Neural progenitor cell (in vitro differentiated cells): ENCODE measurements around the gene GYPC. TPM values are rescaled to one million over a fixed set of nuclear protein-coding genes. Genes with fewer than 3 reads are reported as not detected.

Experiments
- DNase-seq: peaks from one replicate; pipeline ENCODE4 v3.0.0-alpha.2; 2016; ENCODE audit warnings: low spot score
- H2AFZ ChIP-seq: fragments of 200-600 bp; sonication (generic); replicated peaks from 2 replicates; pipeline ENCODE4 v1.6.1; 2016; ENCODE audit warnings: antibody characterized with exemption
- H3F3A ChIP-seq: fragments of 200-600 bp; sonication (generic); 2 replicates; pipeline ENCODE4 v1.6.1; 2016; ENCODE audit warnings: antibody characterized with exemption, low read depth
- H3K27ac ChIP-seq: fragments of 200-600 bp; sonication (generic); 2 replicates; pipeline ENCODE4 v1.5.1; 2016; ENCODE audit warnings: mild to moderate bottlenecking
- H3K27me3 ChIP-seq: fragments of 200-600 bp; sonication (generic); 2 replicates; pipeline ENCODE4 v1.6.1; 2016; ENCODE audit warnings: mild to moderate bottlenecking, moderate library complexity
- H3K36me3 ChIP-seq: fragments of 200-600 bp; sonication (generic); 2 replicates; pipeline ENCODE4 v1.5.1; 2016
- H3K4me1 ChIP-seq: fragments of 200-600 bp; sonication (generic); 2 replicates; pipeline ENCODE4 v1.6.1; 2016; ENCODE audit warnings: mixed run types
- H3K4me2 ChIP-seq: fragments of 200-600 bp; sonication (generic); 2 replicates; pipeline ENCODE4 v1.6.1; 2016
- H3K4me3 ChIP-seq: fragments of 200-600 bp; sonication (generic); 2 replicates; pipeline ENCODE4 v1.5.1; 2016
- H3K79me2 ChIP-seq: fragments of 200-600 bp; sonication (generic); 2 replicates; pipeline ENCODE4 v1.6.1; 2016; ENCODE audit warnings: low read depth
- H3K9ac ChIP-seq: fragments of 200-600 bp; sonication (generic); 2 replicates; pipeline ENCODE4 v1.6.1; 2016
- H3K9me3 ChIP-seq: fragments of 200-600 bp; sonication (generic); 2 replicates; pipeline ENCODE4 v1.5.1; 2016; ENCODE audit warnings: low read depth
- H4K20me1 ChIP-seq: fragments of 200-600 bp; sonication (generic); 2 replicates; pipeline ENCODE4 v1.6.1; 2016; ENCODE audit warnings: low read depth
- H3K27ac Mint-ChIP-seq: 3 replicates; pipeline ENCODE4 v1.8.0; 2021; ENCODE audit warnings: mixed read lengths
- H3K27me3 Mint-ChIP-seq: 2 replicates; pipeline ENCODE4 v1.8.0; 2022; ENCODE audit warnings: low read depth, mild to moderate bottlenecking, inconsistent platforms, moderate library complexity, mixed read lengths; ENCODE audit not compliant: insufficient read depth
- H3K36me3 Mint-ChIP-seq: 3 replicates; pipeline ENCODE4 v1.8.0; 2021; ENCODE audit warnings: mixed read lengths
- H3K4me1 Mint-ChIP-seq: 3 replicates; pipeline ENCODE4 v1.8.0; 2021; ENCODE audit warnings: mixed read lengths
- H3K4me3 Mint-ChIP-seq: 3 replicates; pipeline ENCODE4 v1.8.0; 2021; ENCODE audit warnings: mild to moderate bottlenecking, moderate library complexity, mixed read lengths
- H3K9me3 Mint-ChIP-seq: 3 replicates; pipeline ENCODE4 v1.8.0; 2020; ENCODE audit warnings: mixed read lengths
- EZH2 ChIP-seq: fragments of 200-600 bp; sonication (generic); IDR thresholded peaks from 2 replicates; pipeline ENCODE4 v1.6.1; 2017; ENCODE audit warnings: antibody characterized with exemption, mild to moderate bottlenecking, moderate library complexity
- EZH2phosphoT487 ChIP-seq: fragments of 200-600 bp; sonication (generic); IDR thresholded peaks from 2 replicates; pipeline ENCODE4 v1.6.1; 2017; ENCODE audit warnings: antibody characterized with exemption
- small RNA-seq: library from RNA; depleted of rRNA; stranded (forward); fragments of <200 nt; gene quantifications from one replicate; pipeline ENCODE3, GENCODE V24; 2015
- total RNA-seq: library from RNA; depleted of rRNA; stranded (reverse); fragments of >200 nt; gene quantifications from 2 replicates; pipeline ENCODE4 v1.2.3, GENCODE V29; 2015; ENCODE audit warnings: low replicate concordance
- TF ChIP-seq, protein P1 (sequence below): fragments of 200-600 bp; sonication (generic); IDR thresholded peaks from 2 replicates; pipeline ENCODE4 v1.5.1; 2017; ENCODE audit warnings: antibody characterized with exemption, mild to moderate bottlenecking

The GYPC gene
- total RNA-seq, 1 donor from 2014 or later, result 3.4 TPM

DNA sequence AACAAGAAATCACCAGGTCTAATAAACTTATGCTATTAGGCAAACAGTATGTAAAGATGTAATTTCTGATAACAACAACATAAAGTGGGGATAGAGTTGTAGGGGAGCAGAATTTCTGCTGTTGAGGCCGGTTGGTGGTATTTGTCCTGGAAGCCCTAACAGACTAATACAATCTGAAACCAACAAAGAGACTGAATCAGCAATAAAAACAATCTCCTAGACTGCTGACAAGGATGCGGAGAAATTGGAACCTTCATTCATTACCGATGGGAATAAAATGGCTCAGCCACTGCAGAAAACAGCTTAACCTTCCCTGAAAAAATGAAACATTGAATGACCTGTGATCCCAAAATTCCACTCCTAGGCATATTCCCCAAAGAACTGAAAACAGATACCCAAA is 88.7 kb downstream of the GYPC start:
- peaks cover 4% of the 10 kb centered on the region for H3K9me3 ChIP-seq
- TF ChIP-seq, protein P1, sequence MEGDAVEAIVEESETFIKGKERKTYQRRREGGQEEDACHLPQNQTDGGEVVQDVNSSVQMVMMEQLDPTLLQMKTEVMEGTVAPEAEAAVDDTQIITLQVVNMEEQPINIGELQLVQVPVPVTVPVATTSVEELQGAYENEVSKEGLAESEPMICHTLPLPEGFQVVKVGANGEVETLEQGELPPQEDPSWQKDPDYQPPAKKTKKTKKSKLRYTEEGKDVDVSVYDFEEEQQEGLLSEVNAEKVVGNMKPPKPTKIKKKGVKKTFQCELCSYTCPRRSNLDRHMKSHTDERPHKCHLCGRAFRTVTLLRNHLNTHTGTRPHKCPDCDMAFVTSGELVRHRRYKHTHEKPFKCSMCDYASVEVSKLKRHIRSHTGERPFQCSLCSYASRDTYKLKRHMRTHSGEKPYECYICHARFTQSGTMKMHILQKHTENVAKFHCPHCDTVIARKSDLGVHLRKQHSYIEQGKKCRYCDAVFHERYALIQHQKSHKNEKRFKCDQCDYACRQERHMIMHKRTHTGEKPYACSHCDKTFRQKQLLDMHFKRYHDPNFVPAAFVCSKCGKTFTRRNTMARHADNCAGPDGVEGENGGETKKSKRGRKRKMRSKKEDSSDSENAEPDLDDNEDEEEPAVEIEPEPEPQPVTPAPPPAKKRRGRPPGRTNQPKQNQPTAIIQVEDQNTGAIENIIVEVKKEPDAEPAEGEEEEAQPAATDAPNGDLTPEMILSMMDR, result no peak
- TF ChIP-seq EZH2phosphoT487 (no peak), EZH2 (no peak)
- H2AFZ ChIP-seq, result no peak overlapping the region
- H3K27me3 ChIP-seq, result no peaks in the 10 kb centered on the region
- H4K20me1 ChIP-seq, result no peaks in the 10 kb centered on the region
- no peaks in the 10 kb centered on the region for H3K36me3 Mint-ChIP-seq
- no peak overlapping the region for H3K4me3 ChIP-seq
- H3K36me3 ChIP-seq, result no peaks in the 10 kb centered on the region
- no peaks in the 10 kb centered on the region for H3K79me2 ChIP-seq
- no peak overlapping the region for H3K4me3 Mint-ChIP-seq
- no peaks in the 10 kb centered on the region for H3F3A ChIP-seq
- H3K9me3 Mint-ChIP-seq, result peaks cover 18% of the 10 kb centered on the region
- no peaks in the 10 kb centered on the region for H3K4me1 ChIP-seq
- no peak overlapping the region for H3K9ac ChIP-seq
- no peak overlapping the region for H3K4me2 ChIP-seq
- no peak for DNase-seq
- H3K27ac Mint-ChIP-seq, result no peak overlapping the region
- no peak overlapping the region for H3K27ac ChIP-seq
- H3K27me3 Mint-ChIP-seq, result no peaks in the 10 kb centered on the region
- H3K4me1 Mint-ChIP-seq, result no peaks in the 10 kb centered on the region

Small RNA genes within 50 kb of the gene (small RNA-seq; reads per million reads assigned to genes)
- not detected for gene RNU6-675P

Other genes starting within 250 kb of the GYPC start
- gene TEX51, start 242.7 kb downstream of the GYPC start, total RNA-seq, result not detected in 2 replicates